Right ventricle myocardium superior (tissue), 1 donor: ENCODE data around the gene MYH7B. TPM values are rescaled to one million over a fixed set of nuclear protein-coding genes. Genes with fewer than 3 reads are reported as not detected.

Source experiments
- ATAC-seq: fragments of 200-7000 bp; cut with Tn5 transposase; one replicate; pipeline ENCODE4 v1.9.1; 2020; ENCODE audit warnings: mild to moderate bottlenecking; ENCODE audit not compliant: poor library complexity
- DNase-seq: peaks from one replicate; pipeline ENCODE4 v3.0.0-alpha.2; 2020
- intact Hi-C: fragments of 100-400 bp; cut with DNase I; formaldehyde crosslinking; loops from one replicate; pipeline ENCODE4 v1.11.2; 2022
- total RNA-seq: library from RNA; stranded (reverse); fragmentation: NEBNext Ultra II Directional; extraction: Animal tissue kit (Norgen Biotek cat#: 25700); gene quantifications from one replicate; pipeline ENCODE4 v1.2.1, GENCODE V29; 2021
- donor health status: DM: no; HTN: yes; CAD: no; lungs with severe emphysema.

MYH7B gene
- total RNA-seq, 1 donor from 2014 or later, result 222 TPM

DNA sequence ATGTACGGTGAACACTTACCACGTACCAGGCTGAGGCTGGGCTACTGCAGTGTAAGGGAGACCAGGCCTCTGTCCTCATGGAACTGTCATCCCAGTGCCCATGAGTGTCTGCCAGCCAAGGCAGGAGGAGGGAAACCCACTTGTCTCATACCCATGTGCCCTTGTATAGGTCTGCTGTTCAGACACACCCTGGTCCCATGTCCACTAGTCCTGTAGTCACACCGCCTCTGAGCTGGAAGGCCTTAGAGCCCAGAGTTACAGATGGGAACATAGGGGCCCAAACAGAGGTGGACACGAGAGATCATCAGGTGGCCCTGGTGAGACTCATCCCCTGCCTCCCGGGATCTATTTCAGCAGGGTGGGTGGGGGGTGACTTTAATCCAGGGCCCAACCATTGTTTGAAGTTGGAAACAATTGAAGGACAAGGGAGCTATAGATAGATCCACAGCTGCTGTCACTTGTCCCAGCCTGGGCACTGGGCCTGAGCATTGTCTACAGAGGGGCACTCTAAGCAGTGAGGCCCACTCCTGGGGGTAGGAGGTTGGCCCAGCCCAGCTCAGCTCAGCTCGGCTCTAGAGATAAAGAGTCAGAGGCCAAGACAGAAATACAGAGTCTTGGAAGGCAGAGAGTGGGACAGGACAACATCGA, 14.6 kb downstream of the MYH7B start:
- ATAC-seq (no peak), DNase-seq (no peak)
- intact Hi-C loops, result no loop called here

DNA sequence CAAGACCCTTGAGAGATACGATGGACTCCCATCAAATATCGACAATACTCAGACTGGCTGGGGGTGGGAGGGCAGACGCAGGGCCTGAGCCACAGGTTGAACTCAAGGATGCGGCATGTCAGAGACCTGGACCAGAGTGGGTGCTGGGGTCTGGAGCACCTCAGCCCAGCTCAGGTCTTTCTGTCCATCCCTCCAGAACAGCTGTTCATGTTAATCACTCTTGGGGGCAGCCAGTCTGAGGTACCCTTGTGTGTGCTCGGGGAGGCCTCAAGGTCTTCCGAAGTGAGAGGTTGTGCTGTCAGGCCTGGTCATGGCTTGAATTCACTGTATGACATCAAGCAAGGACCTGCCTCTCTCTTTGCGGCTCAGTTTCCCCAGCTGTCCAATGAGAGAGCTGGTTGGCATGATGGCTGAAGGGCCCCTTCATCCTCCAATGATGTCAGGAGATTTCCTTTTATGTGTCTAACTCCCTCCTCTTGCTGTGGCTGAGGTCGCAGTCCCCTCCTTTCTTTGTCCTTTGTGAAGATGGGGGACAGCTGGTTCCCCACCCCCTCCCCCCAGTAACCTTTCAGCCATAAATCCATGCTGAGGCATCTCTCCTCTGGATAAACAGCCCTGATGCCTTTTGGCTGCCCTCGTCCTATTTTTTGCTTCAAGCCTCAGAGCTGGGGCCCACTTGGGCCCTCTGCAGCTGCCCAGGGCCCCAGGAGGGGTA, 15.3 kb downstream of the MYH7B start:
- intact Hi-C loops, result no loop called here
- ATAC-seq (no peak), DNase-seq (no peak)

DNA sequence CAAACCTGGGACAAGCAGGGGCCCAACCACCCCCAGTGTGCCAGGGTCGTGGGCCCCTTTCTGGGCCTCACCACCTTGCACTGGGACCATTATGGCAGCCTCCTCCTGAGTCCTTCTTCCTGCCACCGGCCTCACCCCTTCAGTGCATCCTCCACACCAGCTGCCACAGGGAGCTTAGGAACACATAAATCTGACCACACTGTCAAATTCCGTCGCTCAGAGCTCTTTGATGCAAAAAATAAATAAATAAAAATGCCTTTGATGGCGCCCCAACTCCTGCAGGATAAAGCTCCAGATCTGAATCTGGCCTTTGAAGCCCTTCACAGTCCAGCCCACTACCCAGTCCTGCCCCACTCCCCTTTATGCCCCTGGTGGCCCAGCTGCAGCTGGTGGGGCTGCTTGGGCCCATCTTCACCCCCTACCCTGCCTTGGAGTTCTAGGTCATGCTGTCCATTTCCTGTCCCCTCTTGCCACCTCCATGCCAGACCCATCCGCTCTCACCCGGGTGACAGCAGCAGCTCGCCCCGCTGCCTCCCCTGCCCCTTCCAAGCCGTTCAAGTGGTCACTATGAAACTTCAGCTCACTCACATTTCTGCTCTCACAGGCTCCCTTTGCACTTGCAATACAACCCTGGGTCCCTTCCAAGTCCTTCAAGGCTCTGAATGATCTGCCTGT, 16.0 kb downstream of the MYH7B start:
- no peak for ATAC-seq
- intact Hi-C loops, result no loop called here

DNA sequence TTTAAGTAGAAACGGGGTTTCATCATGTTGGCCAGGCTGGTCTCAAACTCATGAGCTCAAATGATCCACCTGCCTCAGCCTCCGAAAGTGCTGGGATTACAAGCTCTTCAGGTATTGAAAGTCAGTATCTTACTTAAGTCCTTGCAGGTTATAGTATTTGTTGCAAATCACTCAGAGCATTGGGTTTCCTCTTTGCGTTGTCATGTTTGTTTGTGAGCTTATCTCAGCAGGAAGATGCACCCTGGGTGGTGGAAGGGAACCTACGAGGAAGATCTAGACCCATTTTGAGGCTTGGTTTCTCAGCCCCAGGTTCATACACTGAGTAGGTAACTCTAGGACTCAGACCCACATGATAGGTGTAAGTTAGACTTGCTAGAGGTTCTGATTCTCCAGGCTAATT, 18.6 kb downstream of the MYH7B start:
- intact Hi-C loops, result no loop called here
- ATAC-seq (no peak), DNase-seq (no peak)

More for the DNA sequence above, 16.0 kb downstream of the MYH7B start:
- DNase-seq, result no peak

DNA sequence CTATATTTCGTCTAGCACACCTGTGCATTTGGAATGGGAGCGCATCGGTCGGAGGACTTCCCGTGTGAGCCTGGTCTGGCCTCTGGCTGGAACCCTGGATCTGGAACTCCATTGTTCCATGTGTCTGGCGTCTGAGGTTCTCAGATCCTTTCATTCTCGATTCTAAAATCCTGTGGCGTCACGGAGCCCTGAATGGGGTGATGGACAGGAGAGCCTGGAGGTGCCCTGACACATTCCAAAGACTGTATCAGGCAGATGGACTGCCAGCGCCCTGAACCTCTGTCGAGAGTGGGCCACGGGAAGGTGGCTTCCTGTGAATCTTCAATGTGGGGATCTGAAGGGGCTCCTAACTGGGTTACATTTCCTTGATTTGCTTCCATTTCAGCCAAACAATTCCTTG, 20.6 kb downstream of the MYH7B start:
- intact Hi-C loops, result no loop called here
- ATAC-seq (no peak), DNase-seq (no peak)

DNA sequence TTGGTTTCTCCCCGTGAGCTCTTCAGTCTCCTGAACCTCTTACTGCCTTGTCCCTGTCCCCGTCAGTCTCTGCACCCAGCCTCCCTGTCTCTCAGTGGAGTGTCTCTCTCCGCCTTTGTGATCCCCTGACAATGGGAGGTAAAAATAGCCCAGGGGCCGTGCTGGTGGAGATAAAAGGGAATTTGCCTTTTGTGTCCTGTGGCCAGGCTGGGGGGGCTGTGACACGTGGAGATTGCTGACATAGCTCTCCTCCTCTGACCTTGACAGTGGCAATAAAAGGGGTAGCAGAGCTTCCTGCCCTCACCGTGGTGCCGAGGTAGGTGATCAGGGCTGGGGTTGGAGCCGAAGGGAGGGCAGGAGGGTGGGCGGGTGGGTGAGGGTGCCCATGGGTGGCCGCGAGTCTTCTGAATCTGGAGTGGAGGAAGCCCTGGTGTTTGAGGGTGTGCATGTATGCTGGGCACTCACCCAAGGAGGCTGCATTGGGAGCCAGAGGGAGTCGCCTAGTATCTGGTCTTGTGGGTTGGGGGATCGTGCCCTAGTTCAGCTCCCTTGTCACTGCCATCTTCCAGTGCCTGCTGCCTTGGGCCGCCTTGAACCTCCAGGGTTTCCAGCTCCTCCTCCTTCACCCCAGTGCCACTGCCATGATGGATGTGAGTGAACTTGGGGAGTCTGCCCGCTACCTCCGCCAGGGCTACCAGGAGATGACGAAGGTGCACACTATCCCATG, 21.9 kb downstream of the MYH7B start:
- ATAC-seq (peak; percentile 66), DNase-seq (peak; percentile 81)
- intact Hi-C loops, result no loop called here

DNA sequence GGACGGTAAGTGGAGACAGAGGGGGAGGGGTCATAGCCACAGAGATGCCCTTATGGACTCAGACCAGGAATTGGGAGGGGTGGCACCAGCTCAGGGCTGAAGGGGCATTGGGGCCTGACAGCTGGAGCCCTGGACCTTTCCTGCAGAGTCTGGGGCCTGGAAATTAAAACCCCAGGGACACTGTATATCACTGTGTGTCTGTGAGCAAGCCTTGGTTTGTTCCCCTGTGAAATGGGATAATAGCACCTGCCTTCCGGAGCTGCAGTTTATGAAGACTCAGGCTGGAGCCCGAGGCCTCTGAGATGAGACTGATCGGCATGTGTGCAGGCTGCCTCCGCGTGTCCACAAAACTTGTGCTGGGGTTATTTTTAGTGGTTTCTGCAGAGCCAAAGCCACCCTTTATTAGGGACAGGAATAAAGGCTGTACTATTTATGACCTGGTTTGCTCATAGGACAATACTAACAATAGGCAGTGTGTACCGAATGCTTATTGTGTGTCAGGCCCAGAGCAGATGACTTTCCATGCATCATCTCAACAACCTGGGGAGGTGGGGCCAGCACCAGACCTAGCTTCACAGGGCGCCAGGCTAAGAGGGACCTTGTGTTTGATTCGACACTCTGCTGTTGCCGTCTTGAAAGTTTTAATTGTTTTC, 22.6 kb downstream of the MYH7B start:
- DNase-seq, result no peak
- intact Hi-C loops, result no loop called here
- ATAC-seq, result peak; percentile 9

DNA sequence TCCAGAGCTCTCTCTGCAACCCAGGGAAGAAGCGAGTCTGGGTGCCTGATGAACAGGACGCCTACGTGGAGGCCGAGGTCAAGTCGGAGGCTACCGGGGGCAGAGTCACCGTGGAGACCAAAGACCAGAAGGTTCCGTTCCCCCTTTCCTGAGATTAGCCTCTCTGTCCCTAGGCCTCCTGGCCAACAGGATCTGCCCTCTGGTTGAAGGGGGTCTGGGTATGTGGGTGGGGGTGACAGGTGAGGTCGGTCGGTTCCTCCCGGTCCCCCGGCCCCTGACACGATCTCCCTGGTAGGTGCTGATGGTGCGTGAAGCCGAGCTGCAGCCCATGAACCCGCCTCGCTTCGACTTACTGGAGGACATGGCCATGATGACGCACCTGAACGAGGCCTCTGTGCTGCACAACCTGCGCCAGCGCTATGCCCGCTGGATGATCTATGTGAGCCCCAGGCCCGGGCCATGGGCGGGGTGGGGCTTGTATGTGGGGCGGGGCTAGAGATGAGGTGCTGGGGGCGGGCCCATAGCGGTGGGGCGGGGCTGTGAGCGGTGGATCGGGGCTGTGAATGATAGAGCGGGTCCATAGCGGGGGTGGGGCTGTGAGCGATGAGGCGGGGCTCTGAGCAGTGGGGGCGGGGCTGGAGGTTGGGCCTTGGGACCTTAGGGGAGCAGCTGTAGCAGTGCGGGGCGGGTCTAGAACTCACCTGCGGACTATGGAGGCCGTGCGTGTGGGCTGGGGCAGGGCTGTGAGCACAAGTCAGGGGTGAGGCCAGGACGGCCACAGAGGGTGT, 23.9 kb downstream of the MYH7B start:
- ATAC-seq, result peak; percentile 62
- intact Hi-C loops, result no loop called here
- peak; percentile 86 for DNase-seq

DNA sequence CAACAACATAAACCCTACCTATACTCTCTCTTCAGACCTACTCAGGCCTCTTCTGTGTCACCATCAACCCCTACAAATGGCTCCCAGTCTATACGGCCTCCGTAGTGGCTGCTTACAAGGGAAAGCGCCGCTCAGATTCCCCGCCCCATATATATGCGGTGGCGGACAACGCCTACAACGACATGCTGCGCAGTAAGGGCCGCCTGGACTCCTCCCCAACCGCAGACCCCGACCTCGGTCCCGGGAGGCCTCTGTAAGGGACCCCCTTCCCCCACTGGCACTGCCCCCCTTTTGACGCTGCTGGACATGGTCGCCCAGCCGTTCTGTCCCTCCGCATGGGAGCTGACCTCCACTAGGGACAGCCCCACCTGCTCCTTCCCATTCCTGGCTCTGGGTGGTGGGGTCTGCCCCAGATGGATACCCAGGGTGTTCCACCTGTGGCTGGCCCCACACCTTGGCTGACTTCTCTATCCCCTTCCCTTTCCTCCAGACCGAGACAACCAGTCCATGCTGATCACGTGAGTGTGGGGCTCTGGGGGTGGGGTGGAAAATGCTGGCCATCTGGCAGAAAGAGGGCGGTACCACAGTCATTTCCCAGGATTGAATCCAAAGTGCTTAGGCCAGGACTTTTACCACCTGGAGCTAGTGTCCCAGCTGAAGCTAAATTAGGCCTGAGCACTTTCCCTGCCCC, 25.0 kb downstream of the MYH7B start:
- ATAC-seq, result peak; percentile 27
- intact Hi-C loops, result no loop called here
- DNase-seq, result peak; percentile 72

DNA sequence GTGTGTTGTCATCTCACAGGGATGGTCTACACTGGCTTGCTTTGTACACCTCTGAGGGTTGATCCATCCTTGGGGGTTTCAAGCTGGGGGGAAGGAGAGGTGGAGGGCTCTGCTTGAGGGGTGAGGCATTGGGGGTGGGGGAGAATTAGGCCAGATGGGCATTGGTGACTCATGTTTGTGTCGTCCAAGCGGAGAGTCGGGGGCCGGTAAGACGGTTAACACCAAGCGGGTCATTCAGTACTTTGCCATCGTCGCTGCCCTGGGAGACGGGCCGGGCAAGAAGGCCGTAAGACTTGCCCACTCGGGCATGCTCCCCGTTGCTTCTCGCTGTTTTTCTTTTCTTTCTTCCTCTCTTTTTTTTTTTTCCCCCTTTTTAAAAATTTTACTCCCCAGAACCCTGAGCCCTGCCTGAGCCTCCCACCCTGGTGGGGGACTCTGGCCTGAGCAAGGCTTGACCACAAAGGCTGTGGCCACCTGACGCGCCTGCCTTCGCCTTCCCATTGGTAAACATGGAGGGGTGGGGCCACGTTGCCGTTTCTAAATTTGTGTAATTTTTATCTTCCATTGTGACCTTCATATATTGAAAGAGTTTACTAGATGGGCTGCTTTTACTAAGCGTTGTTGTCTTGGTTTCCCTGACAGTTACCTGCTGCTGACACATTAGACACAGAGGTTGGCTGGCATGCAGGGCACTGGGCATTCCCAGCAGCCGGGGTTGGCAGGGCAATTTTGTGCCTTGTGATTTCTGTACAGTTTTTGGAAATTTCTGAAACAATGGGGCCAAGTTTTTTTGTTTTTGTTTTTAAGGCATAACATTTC, 26.8 kb downstream of the MYH7B start:
- ATAC-seq (no peak), DNase-seq (peak; percentile 51)
- intact Hi-C loops, result no loop called here

DNA sequence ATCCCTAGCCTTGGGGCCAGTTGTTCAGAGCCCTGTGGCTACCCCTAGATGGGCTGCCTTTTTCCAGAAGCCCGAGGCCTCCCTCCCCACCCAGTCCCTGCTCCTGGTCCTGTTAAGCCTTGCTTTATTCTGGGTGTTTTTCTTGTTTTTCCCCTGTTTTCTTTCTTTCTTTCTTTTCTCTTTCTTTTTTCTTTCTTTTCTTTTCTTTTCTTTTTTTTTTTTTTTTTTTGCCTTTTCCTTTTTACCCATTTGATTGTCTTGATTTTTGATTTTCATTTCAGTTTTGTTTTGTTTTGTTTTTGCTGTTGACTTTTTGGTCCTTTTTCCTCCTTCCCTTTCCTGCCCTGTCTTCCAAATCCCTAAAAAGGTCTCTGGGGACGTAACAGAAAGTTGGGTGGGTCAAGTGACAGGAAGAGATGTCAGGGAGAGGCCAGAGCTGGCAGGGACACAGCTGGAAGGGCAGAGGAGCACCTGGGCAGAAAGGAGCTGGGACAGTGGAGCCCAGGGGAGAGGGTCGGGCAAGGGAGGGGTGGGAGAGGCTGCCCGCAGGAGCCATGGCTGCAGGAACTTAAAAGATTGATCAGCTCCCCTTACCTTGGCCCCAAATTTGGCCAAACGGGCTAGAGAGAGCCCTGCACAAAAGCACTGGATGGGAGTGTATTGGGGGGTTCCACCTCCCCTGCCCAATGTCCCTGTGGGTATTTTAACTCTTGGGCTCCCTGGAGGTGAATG, 27.6 kb downstream of the MYH7B start:
- intact Hi-C loops, result no loop called here
- DNase-seq (peak; percentile 14), ATAC-seq (no peak)

DNA sequence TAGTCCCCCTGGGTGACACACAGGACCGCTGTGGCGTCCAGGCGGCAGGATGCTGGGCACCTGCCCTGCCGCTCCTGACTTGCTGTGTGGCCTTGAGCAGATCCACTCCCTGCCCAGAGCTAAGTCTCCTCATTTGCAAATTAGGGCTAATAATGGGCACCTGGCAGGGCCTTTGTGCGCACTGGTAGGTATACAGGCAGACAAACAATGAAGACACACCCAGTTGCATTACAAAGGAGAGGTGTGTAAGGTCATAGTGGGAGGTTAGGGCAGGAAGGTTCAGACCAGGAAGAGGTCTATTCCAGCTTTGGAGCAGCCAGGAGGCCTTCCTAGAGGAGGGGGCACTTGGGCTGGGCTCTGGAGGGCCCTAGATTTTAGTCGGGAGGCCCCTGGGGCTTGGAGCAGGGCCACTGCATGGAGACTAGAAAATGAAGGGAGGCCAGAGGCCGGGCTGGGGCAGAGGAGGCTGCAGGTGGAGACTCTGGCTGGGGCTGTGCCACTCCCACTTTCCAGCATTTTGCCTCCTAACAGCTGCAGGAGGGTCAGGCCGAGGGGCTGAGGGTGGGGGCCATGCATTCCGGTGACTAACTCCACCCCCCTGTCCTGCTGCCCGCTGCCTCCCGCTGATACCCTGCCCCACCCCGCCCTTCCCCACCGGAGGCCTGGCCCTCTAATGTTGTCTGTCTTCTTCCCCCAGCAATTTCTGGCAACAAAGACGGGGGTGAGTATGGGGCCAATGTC, 28.5 kb downstream of the MYH7B start:
- intact Hi-C loops, result no loop called here
- ATAC-seq (no peak), DNase-seq (peak; percentile 33)

DNA sequence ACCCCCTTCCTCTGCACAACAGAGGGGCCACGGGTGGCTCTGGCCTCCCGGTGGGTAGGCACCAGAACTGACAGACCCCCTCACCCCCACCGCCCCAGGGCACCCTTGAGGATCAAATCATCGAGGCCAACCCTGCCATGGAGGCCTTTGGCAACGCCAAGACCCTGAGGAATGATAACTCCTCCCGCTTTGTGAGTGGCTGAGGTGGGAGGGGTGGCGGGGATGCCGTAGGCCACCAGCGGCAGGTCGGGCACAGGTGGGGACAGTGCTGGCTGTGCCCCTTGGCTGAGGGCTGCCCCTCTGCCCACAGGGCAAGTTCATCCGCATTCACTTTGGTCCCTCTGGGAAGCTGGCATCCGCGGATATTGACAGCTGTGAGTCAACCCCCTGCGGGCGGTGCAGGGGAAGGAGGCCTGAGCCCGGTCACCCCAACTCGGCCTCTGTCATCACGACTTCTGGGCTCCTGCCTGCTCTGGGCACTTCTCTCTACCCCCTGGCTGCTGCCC, 29.1 kb downstream of the MYH7B start:
- intact Hi-C loops, result no loop called here
- peak; percentile 16 for ATAC-seq
- DNase-seq, result peak; percentile 50

DNA sequence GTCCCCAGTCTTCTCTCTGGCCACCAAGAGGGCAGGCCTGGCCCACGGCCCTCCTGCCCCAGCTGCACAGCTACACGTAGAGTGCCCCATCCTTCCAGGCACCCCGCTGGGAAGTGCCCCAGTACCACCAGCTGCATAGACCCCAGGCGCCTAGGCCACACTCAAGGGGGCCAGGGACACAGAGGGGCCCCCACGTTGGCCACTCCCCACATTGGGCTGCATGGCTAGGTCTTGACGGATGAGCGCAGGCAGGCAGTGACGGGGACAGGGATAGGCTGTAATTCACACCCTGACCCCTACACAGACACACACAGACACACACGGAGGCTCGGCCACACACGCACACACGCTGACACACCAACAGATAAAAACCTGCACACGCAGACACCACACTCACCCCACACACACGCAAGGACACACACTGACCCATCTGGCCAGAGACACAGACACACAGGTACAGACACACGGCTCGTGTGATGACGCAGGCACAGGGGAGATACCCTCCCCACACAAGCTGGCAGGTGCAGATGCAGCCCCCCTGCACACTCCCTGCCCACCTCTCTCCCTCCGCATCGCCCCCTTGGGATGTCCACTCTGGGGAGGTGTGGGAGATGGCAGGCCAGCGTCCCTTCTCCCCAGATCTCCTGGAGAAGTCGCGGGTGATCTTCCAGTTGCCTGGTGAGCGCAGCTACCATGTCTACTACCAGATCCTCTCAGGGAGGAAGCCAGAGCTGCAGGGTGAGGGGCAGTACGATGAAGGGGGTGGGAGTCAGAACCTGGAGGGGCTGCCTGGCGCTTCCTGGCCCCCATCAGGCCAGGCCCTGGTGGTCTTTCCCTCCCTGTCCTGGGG, 30.0 kb downstream of the MYH7B start:
- intact Hi-C loops, result no loop called here
- ATAC-seq (no peak), DNase-seq (peak; percentile 42)
